Measurements from ENCODE around the gene LCN6.
"Not testable (repeated sequence)": the region's sequence is repeated elsewhere in the genome, so short reads cannot be mapped to it uniquely, and the experiment has no call there.

LCN6 gene

GRCh38 chr9:136757328-136757727 is 9.0 kb upstream of the LCN6 start:
- no peak for TF ChIP-seq CTCF (conservative IDR thresholded peaks at IDR 0.05; ENCODE audit: low read depth, low read length)
- H3K4me3 ChIP-seq (ENCODE audit: low read depth, low read length), result no peak overlapping the region
- DNase-seq (ENCODE audit: low read depth), result no peak

DNA sequence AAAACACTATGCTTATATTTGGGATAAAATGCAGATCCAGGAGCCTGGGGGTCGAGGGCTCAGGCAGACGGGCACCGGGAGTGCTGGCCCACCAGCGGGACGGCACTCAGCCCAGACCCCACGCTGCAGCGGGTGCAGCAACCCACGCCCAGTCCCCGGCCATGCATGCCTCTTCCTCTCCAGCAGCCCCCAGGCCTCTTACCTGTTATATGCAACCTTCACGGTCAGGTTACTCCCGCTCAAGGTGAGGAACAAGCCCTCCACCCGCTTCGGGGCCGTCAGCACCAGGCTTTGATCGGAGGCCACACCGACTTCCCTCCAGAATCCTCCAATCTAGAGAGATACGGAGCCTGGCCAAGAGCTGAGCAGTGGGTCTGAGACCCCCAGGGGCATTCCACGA is 8.5 kb upstream of the LCN6 start:
- no peak overlapping the region for H3K4me3 ChIP-seq (ENCODE audit: low read depth, low read length)
- TF ChIP-seq CTCF (conservative IDR thresholded peaks at IDR 0.05; ENCODE audit: low read depth, low read length), result no peak
- DNase-seq (ENCODE audit: low read depth), result no peak

GRCh38 chr9:136756134-136756438 is 7.8 kb upstream of the LCN6 start:
- DNase-seq (ENCODE audit: low read depth), result no peak
- H3K4me3 ChIP-seq (ENCODE audit: low read depth, low read length), result no peak overlapping the region
- TF ChIP-seq CTCF (conservative IDR thresholded peaks at IDR 0.05; ENCODE audit: low read depth, low read length), result no peak

- not testable (repeated sequence) for DNase-seq (ENCODE audit: low read depth); H3K4me3 ChIP-seq (ENCODE audit: low read depth, low read length)
Measured at GRCh38 chr9:136755302-136756133, 7.2 kb upstream of the LCN6 start.

GRCh38 chr9:136754626-136755301 is 6.4 kb upstream of the LCN6 start:
- no peak for DNase-seq (ENCODE audit: low read depth)
- no peak overlapping the region for H3K4me3 ChIP-seq (ENCODE audit: low read depth, low read length)
- no peak for TF ChIP-seq CTCF (conservative IDR thresholded peaks at IDR 0.05; ENCODE audit: low read depth, low read length)

DNA sequence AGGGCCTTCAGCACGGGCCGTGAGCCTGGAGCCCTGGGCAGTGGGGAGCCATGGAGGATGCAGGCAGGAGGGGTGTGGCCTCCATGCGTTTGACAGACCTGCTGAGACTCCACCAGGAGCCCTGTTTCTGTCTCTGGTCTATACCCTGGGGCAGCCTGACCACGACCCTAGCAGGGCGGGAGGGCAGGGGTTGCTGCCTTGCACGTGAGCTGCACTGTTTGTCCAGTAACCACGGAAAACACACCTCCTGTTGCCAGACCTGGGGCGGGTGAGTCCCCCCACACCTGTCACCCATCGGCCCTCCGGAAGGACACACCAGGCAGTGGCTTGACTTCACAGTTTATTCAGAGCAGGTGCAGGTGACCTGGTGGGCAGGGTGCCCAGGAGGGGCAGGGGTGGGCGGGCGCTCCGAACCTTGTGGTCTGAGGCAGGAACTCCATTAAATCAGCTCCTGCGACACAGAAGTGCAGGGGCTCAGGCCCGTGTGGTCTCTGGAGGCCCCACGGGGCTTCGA is 5.8 kb upstream of the LCN6 start:
- DNase-seq (ENCODE audit: low read depth), result no peak
- H3K4me3 ChIP-seq (ENCODE audit: low read depth, low read length), result no peak overlapping the region
- TF ChIP-seq CTCF (conservative IDR thresholded peaks at IDR 0.05; ENCODE audit: low read depth, low read length), result no peak

DNA sequence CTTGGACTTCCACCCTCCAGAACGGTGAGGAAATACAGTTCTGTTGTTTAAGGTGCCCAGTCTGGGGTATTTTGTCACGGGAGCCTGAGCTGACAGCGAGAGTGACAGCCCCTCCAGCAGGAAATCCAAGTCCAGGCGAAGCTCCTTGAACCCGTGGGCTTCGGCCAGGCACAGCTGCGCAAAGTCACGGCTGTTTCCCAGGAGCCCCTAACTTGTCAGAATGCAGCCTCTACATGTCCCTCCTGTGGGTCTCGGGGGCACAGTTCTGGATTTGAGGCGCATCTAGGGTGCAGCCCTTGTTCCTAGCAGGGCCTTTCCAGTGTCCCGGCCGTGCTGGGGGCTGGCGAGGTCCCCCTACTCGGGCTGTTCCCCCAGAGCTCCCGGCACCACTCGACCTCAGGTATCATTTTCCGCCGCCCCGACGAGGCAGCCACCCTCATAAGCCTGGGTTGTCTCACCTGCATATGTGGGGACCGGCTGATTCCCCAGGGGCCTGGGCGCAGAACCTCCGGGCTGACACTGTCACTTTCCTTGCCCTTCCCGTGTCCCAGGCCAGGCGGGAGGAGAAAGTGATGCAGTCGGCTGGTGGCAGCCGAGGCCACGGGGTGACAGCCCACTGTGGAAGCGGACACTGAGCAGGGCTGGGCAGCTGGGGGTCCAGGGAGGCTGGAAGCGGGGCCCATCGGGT is 5.2 kb upstream of the LCN6 start:
- no peak overlapping the region for H3K4me3 ChIP-seq (ENCODE audit: low read depth, low read length)
- no peak for TF ChIP-seq CTCF (conservative IDR thresholded peaks at IDR 0.05; ENCODE audit: low read depth, low read length)

More for the DNA sequence above, 5.2 kb upstream of the LCN6 start:
- no peak for DNase-seq (ENCODE audit: low read depth)

Data from choroid plexus epithelial cell (primary cell).